ENCODE results near the gene C5orf15. TPM values are rescaled to one million over a fixed set of nuclear protein-coding genes. Genes with fewer than 3 reads are reported as not detected.

C5orf15 gene
- total RNA-seq, 2 donors from 2014 or later, result 12.1 to 13.5 TPM

DNA sequence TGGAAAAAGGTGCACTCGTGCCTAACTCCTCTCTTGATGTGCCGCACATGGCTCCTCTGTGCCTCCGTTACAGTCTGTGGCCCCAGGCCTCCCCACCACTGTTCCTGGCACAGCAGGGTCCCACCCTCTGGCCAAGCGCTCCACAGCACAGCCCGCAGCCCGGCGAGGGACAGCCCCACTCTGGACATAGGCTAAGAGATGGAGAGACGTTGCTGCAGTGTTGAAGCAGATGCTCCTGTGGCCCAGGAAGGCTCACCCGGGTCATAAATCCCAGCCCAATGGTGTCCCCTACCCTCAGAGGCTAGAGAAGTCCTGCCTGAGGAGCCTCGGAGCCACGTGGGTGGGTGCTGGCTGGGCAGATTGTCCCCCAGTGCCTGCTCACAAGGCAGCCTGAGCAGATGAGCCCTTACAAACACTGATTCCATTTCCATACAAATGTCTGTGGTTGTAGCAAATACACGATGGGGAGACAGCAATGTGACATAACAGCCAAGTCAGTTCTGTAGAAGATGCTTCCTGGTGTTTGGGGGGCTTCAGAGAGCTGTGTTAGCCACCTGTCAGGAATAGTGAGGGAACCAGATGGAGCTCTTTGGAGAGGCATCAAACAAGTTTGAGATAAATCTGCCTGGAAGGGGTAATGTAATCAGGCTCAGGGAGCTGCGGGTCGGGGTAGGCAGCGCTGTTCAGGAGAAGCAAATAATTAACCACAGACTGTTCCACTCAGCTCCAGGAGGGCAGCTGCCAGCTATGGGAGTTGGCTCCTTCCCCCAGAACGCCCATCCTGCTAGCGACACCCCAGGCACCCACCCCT is 41.7 kb downstream of the C5orf15 start:
- Mint-ChIP-seq H3K27me3 (peaks cover 11% of the 10 kb centered on the region), H3K27ac (no peak overlapping the region), H3K4me1 (peaks cover 18% of the 10 kb centered on the region), H3K4me3 (no peak overlapping the region), H3K36me3 (ENCODE audit: low read depth) (no peaks in the 10 kb centered on the region)
- DNase-seq (no peak), ATAC-seq (no peak)
- no peaks in the 10 kb centered on the region for H3K9me3 ChIP-seq (ENCODE audit: control insufficient read depth, low read length, poor library complexity, severe bottlenecking)

DNA sequence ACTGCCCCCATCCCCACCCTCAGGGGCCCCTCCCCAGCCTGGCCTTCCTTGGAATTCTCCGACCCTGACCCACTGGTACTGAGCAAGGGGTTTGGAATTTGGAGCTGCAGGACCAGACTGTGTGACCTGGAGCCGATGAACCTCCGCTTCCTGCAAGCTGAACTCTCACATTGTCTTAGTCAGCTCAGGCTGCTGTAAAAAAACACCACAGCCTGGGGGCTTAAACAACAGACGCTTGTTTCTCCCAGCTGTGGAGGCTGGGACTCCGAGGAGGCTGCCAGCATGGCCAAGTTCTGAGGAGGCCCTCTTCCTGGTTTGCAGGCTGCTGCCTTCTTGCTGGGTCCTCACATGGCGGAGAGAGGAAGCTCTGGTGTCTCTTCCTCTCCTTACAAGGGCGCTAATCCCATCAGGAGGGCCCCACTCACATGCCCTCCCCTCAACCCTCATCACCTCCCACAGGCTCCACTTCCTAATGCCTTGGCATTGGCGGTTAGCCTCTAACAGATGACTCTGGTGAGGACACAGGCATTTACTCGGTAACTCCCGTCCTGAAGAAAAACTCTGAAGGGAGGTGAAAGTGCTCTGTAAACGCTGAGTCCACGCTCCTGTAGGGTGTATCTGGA is 42.4 kb downstream of the C5orf15 start:
- no peak overlapping the region for H3K27ac Mint-ChIP-seq
- H3K36me3 Mint-ChIP-seq (ENCODE audit: low read depth), result no peaks in the 10 kb centered on the region
- ATAC-seq, result no peak
- H3K27me3 Mint-ChIP-seq, result peaks cover 14% of the 10 kb centered on the region
- H3K4me3 Mint-ChIP-seq, result no peak overlapping the region
- no peaks in the 10 kb centered on the region for H3K9me3 ChIP-seq (ENCODE audit: control insufficient read depth, low read length, poor library complexity, severe bottlenecking)
- no peak for DNase-seq
- H3K4me1 Mint-ChIP-seq, result peaks cover 18% of the 10 kb centered on the region

DNA sequence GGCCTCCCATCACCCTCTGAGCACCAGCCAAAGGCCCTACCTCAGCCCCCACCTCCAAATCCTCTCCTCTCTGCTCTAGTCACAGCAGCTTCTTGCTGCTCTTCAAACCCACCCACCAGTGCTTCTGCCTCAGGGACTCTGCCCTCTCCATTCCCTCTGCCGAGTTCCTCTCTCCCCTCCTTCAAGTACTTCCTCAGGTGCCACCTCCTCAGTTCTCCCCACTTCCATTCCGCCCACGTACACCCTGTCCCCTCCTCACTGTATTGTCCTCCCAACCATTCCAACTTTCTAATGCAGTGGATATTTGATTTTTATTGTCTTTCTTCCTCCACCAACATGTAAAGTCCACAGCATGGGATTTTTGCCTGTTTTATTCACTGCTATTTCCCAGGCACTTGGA is 43.2 kb downstream of the C5orf15 start:
- ATAC-seq (no peak), DNase-seq (no peak)
- Mint-ChIP-seq H3K36me3 (ENCODE audit: low read depth) (no peaks in the 10 kb centered on the region), H3K4me1 (peaks cover 17% of the 10 kb centered on the region), H3K27ac (no peak overlapping the region), H3K4me3 (no peak overlapping the region), H3K27me3 (peaks cover 21% of the 10 kb centered on the region)
- no peaks in the 10 kb centered on the region for H3K9me3 ChIP-seq (ENCODE audit: control insufficient read depth, low read length, poor library complexity, severe bottlenecking)

DNA sequence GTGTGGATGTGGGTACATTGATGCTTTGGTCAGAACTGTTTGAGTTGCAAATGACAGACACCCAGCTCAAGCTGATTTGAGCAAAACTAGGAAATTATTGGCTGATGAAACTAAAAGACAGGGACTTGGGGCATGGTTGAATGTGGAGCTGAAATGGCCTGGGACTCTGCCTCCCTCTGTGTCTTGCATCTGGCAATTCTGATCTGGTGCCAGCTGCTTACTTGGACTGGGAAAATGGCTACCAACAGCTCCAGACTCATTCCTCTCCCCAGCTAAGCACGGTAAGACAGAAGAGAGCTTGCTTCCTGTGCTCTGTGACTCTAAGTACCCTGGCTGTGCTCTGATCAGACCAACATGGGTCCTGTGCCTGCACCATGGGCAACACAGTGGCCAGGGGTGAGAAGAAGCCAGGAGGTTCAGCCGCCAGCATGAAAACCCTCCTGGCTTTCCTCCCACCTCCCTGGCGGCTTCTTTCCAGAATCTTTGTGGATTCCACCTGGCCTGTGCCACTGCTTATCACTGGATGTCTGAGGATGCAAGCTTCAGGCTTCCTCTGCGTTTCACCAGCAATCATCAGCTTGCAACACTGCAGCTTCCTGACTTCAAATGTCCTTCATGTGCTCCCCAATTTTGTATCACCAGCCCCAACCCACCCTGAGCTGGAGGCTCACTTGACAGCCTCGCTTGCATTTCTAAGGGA is 44.1 kb downstream of the C5orf15 start:
- ATAC-seq (no peak), DNase-seq (no peak)
- H3K27ac Mint-ChIP-seq, result no peak overlapping the region

GRCh38 chr5:133921979-133922378 is 46.4 kb downstream of the C5orf15 start:
- H3K27ac Mint-ChIP-seq, result no peak overlapping the region
- no peak overlapping the region for H3K4me3 Mint-ChIP-seq
- H3K9me3 ChIP-seq (ENCODE audit: control insufficient read depth, low read length, poor library complexity, severe bottlenecking), result no peaks in the 10 kb centered on the region
- DNase-seq (no peak), ATAC-seq (no peak)
- H3K27me3 Mint-ChIP-seq, result peaks cover 23% of the 10 kb centered on the region
- peaks cover 8% of the 10 kb centered on the region for H3K4me1 Mint-ChIP-seq
- no peaks in the 10 kb centered on the region for H3K36me3 Mint-ChIP-seq (ENCODE audit: low read depth)

More for the DNA sequence above, 44.1 kb downstream of the C5orf15 start:
- H3K9me3 ChIP-seq (ENCODE audit: control insufficient read depth, low read length, poor library complexity, severe bottlenecking), result no peaks in the 10 kb centered on the region
- H3K4me1 Mint-ChIP-seq, result peaks cover 10% of the 10 kb centered on the region
- H3K36me3 Mint-ChIP-seq (ENCODE audit: low read depth), result no peaks in the 10 kb centered on the region
- H3K4me3 Mint-ChIP-seq, result no peak overlapping the region
- H3K27me3 Mint-ChIP-seq, result peaks cover 23% of the 10 kb centered on the region

- ATAC-seq, result no peak
- H3K27me3 Mint-ChIP-seq, result peaks cover 23% of the 10 kb centered on the region
- H3K4me1 Mint-ChIP-seq, result peaks cover 8% of the 10 kb centered on the region
- DNase-seq, result no peak
- no peak overlapping the region for H3K27ac Mint-ChIP-seq
- no peaks in the 10 kb centered on the region for H3K9me3 ChIP-seq (ENCODE audit: control insufficient read depth, low read length, poor library complexity, severe bottlenecking)
- no peaks in the 10 kb centered on the region for H3K36me3 Mint-ChIP-seq (ENCODE audit: low read depth)
- no peak overlapping the region for H3K4me3 Mint-ChIP-seq
Measured at GRCh38 chr5:133921069-133921468, 47.4 kb downstream of the C5orf15 start.

DNA sequence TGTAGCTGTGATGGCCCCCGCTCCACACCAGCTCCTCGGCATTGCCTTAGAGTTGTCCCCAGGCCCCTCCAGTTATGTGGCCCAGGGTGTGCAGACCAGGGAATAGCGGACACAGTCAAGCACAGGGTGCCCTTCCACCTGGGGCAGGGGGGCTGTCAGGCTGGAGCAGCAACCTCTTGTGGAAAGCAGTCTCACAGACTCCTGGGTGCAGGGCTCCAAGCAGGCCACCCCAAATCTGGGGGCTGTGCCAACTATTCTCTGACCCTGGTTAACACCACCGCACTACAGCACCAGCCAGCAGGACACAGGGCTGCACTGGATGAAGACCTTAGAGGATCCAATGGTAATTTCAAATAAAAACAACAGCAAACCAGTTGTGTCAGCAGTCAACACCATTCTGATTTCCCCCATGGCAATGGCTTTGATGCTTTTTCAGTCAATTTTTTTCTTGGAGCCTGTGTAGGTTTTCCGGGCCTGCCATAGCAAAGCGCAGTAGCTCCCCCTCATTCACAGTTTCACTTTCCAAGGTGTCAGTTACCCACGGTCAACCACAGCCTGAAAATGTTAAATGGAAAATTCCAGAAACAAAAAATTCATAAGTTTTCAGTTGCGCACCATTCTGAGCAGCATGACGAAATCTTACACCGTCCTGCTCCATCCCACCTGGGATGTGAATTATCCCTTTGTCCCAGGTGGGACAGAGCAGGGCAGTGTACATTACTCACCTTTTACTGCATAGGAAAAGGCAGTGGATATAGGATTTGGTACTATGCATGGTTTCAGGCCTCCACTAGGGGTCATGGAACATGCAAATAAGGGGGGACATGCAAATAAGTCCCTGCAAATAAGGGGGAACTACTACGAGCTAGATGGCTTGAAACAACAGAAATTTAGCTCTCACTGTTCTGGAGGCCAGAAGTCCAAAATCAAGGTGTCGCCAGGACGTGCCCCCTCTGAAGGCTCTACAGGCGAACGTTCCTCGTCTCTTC is 49.0 kb downstream of the C5orf15 start:
- no peak overlapping the region for H3K4me3 Mint-ChIP-seq
- peaks cover 23% of the 10 kb centered on the region for H3K27me3 Mint-ChIP-seq

GRCh38 chr5:133918731-133919130 is 49.7 kb downstream of the C5orf15 start:
- no peak overlapping the region for H3K27ac Mint-ChIP-seq
- peaks cover 23% of the 10 kb centered on the region for H3K27me3 Mint-ChIP-seq

More for the DNA sequence above, 49.0 kb downstream of the C5orf15 start:
- DNase-seq, result no peak
- no peaks in the 10 kb centered on the region for H3K36me3 Mint-ChIP-seq (ENCODE audit: low read depth)
- H3K4me1 Mint-ChIP-seq, result peaks cover 3% of the 10 kb centered on the region
- H3K27ac Mint-ChIP-seq, result no peak overlapping the region
- ATAC-seq, result no peak
- H3K9me3 ChIP-seq (ENCODE audit: control insufficient read depth, low read length, poor library complexity, severe bottlenecking), result no peaks in the 10 kb centered on the region

DNA sequence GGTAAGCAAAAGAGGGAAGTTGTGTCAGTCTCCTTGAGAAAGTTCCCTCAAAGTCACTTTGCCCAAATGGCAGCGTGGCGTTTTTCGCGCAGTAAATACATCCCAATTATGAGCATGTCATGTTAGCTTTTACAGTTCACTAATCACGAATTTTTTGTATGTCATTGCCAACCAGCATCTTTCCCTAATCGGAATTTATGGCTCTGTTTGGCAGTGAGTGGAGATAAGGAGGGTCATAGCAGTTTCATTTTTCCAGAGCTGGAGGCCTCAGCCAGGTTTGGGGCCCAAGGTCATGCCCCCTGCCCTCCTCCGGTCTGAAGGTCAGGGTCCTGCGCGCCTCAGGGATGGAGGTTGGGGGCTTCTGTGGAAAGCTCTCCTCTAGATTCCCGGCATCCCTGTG is 50.1 kb downstream of the C5orf15 start:
- Mint-ChIP-seq H3K36me3 (ENCODE audit: low read depth) (no peaks in the 10 kb centered on the region), H3K4me3 (no peak overlapping the region), H3K27me3 (peaks cover 23% of the 10 kb centered on the region), H3K4me1 (peaks cover 3% of the 10 kb centered on the region), H3K27ac (no peak overlapping the region)
- no peak for ATAC-seq
- DNase-seq, result no peak
- no peaks in the 10 kb centered on the region for H3K9me3 ChIP-seq (ENCODE audit: control insufficient read depth, low read length, poor library complexity, severe bottlenecking)

More at GRCh38 chr5:133918731-133919130, 49.7 kb downstream of the C5orf15 start:
- no peaks in the 10 kb centered on the region for H3K9me3 ChIP-seq (ENCODE audit: control insufficient read depth, low read length, poor library complexity, severe bottlenecking)
- H3K36me3 Mint-ChIP-seq (ENCODE audit: low read depth), result no peaks in the 10 kb centered on the region
- H3K4me1 Mint-ChIP-seq, result peaks cover 3% of the 10 kb centered on the region
- no peak overlapping the region for H3K4me3 Mint-ChIP-seq
- no peak for ATAC-seq
- no peak for DNase-seq

- H3K27me3 Mint-ChIP-seq, result peaks cover 23% of the 10 kb centered on the region
- H3K36me3 Mint-ChIP-seq (ENCODE audit: low read depth), result no peaks in the 10 kb centered on the region
- DNase-seq (no peak), ATAC-seq (no peak)
- H3K4me3 Mint-ChIP-seq, result no peak overlapping the region
- peaks cover 3% of the 10 kb centered on the region for H3K4me1 Mint-ChIP-seq
- H3K9me3 ChIP-seq (ENCODE audit: control insufficient read depth, low read length, poor library complexity, severe bottlenecking), result no peaks in the 10 kb centered on the region
- no peak overlapping the region for H3K27ac Mint-ChIP-seq
Measured at GRCh38 chr5:133917785-133918184, 50.6 kb downstream of the C5orf15 start.

GRCh38 chr5:133916914-133917313 is 51.5 kb downstream of the C5orf15 start:
- H3K36me3 Mint-ChIP-seq (ENCODE audit: low read depth), result no peaks in the 10 kb centered on the region
- peaks cover 14% of the 10 kb centered on the region for H3K27me3 Mint-ChIP-seq
- H3K4me3 Mint-ChIP-seq, result no peak overlapping the region
- DNase-seq (no peak), ATAC-seq (no peak)
- H3K4me1 Mint-ChIP-seq, result peaks cover 3% of the 10 kb centered on the region
- no peaks in the 10 kb centered on the region for H3K9me3 ChIP-seq (ENCODE audit: control insufficient read depth, low read length, poor library complexity, severe bottlenecking)
- H3K27ac Mint-ChIP-seq, result no peak overlapping the region

DNA sequence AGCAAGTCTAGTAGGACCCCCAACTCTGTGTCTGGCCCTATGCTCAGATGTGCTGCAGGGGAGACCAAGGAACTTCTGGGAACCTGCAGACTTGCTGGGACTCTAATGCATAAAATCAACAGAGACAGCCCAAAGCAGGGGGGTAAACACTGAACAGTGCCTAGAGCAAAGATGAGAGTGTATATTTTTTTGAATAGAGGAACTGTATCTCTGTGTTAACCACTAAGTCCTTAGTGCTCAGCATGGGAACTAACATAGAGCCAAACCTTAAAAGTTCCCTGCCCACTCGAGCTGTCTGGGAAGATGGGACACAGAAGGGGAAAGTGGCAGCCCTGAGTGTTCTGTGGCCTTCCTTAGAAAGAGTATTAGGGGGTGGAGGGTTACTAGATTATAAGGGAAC is 51.9 kb downstream of the C5orf15 start:
- no peak overlapping the region for H3K4me3 Mint-ChIP-seq
- ATAC-seq, result no peak
- no peaks in the 10 kb centered on the region for H3K36me3 Mint-ChIP-seq (ENCODE audit: low read depth)
- H3K4me1 Mint-ChIP-seq, result peaks cover 3% of the 10 kb centered on the region
- DNase-seq, result no peak
- no peak overlapping the region for H3K27ac Mint-ChIP-seq
- no peaks in the 10 kb centered on the region for H3K9me3 ChIP-seq (ENCODE audit: control insufficient read depth, low read length, poor library complexity, severe bottlenecking)
- peaks cover 13% of the 10 kb centered on the region for H3K27me3 Mint-ChIP-seq

Measured in T-helper 17 cell (primary cell).